K562 (cell line): ENCODE results near the gene SPRTN. TPM values are rescaled to one million over a fixed set of nuclear protein-coding genes. Genes with fewer than 3 reads are reported as not detected.

ENCODE experiments used
- ATAC-seq: fragments of 200-7000 bp; cut with Tn5 transposase; 3 replicates; pipeline ENCODE4 v1.9.1; 2020; ENCODE audit warnings: moderate library complexity
- BruUV-seq: library from RNA; stranded (reverse); fragments of 400-500 nt; replicated peaks from 2 replicates; lab custom pipeline; 2021; lab: Mats Ljungman, UMichigan
- CTCF ChIA-PET: fragments of 300-600 bp; formaldehyde crosslinking; extraction: SDS; loops from one replicate; lab custom pipeline; 2021; ENCODE audit warnings: low intra/inter-chr PET ratio; lab: Yijun Ruan, JAX
- POLR2A ChIA-PET: fragments of 300-600, 350-650 bp; sonication (Branson Sonifier 250); formaldehyde crosslinking; extraction: SDS; loops from one replicate; lab custom pipeline; 2021; ENCODE audit warnings: antibody characterized with exemption, inconsistent platforms; lab: Yijun Ruan, JAX
- DNase-seq, 4 experiments: peaks; one replicate each; pipeline versions ENCODE4 v3.0.0 to v3.0.0-alpha.2; 2011 to 2018; ENCODE audit warnings: low spot score in 3 of 4, mixed read lengths in 3 of 4; ENCODE audit errors: extremely low read depth in 1 of 4
- FAIRE-seq: peaks from 2 replicates; lab custom pipeline; 2011; peaks lifted over from hg19 to GRCh38; lab: Jason Lieb, UNC
- H2AFZ ChIP-seq: 2 replicates; pipeline ENCODE4 v1.6.0; 2011; ENCODE audit warnings: low read depth, low read length, control low read depth, inconsistent platforms
- H3K27ac ChIP-seq: fragments of 200-600 bp; 3 replicates; pipeline ENCODE4 v1.8.0; 2011; ENCODE audit warnings: low read depth, mild to moderate bottlenecking, control low read depth, inconsistent platforms, low read length, moderate library complexity, mixed read lengths; ENCODE audit errors: extremely low read depth
- H3K27me3 ChIP-seq, 2 experiments: fragments of 300-600 bp in 1 of 2; 2 replicates in 1 of 2; 3 replicates in 1 of 2; pipeline versions ENCODE4 v1.6.0 to v1.8.0; 2011; ENCODE audit warnings: inconsistent platforms in 2 of 2, low read length in 2 of 2, mild to moderate bottlenecking in 1 of 2, mixed read lengths in 1 of 2, moderate library complexity in 1 of 2; ENCODE audit not compliant: control insufficient read depth in 2 of 2, insufficient read depth in 2 of 2
- H3K36me3 ChIP-seq: fragments of 300-600 bp; 3 replicates; pipeline ENCODE4 v1.8.0; 2011; ENCODE audit warnings: mild to moderate bottlenecking, low read length, inconsistent platforms; ENCODE audit not compliant: control insufficient read depth, insufficient read depth
- H3K4me1 ChIP-seq, 2 experiments: fragments of 200-600 bp in 1 of 2; replicated peaks in 1 of 2; 2 replicates in 1 of 2; 3 replicates in 1 of 2; pipeline versions ENCODE4 v1.5.1 to v1.8.0; 2011; ENCODE audit warnings: inconsistent platforms in 2 of 2, low read length in 2 of 2, mild to moderate bottlenecking in 1 of 2, mixed read lengths in 1 of 2, moderate library complexity in 1 of 2; ENCODE audit not compliant: control insufficient read depth in 2 of 2, insufficient read depth in 2 of 2
- H3K4me2 ChIP-seq: 2 replicates; pipeline ENCODE4 v1.6.1; 2011; ENCODE audit warnings: low read length, control low read depth, inconsistent platforms, mixed read lengths; ENCODE audit not compliant: insufficient read depth
- H3K4me3 ChIP-seq: fragments of 200-600 bp; sonication (generic), shearing (Covaris generic); 2 replicates; pipeline ENCODE4 v1.5.1; 2016; ENCODE audit warnings: control low read depth, inconsistent platforms
- H3K79me2 ChIP-seq: fragments of 200-600 bp; 3 replicates; pipeline ENCODE4 v1.8.0; 2011; ENCODE audit warnings: low read length, inconsistent platforms; ENCODE audit not compliant: control insufficient read depth, insufficient read depth
- H3K9ac ChIP-seq, 2 experiments: 2 replicates each; pipeline versions ENCODE4 v1.6.0 to v1.6.1; 2011; ENCODE audit warnings: low read depth in 2 of 2, low read length in 2 of 2, control low read depth in 1 of 2, inconsistent platforms in 1 of 2, mild to moderate bottlenecking in 1 of 2, mixed read lengths in 1 of 2; ENCODE audit not compliant: insufficient read depth in 1 of 2
- H3K9me1 ChIP-seq: one replicate; pipeline ENCODE4 v1.6.0; 2011; ENCODE audit warnings: inconsistent platforms, mild to moderate bottlenecking, low read length, moderate library complexity; ENCODE audit not compliant: control insufficient read depth, insufficient read depth
- H3K9me3 ChIP-seq: replicated peaks from 2 replicates; pipeline ENCODE4 v1.5.1; 2011; ENCODE audit warnings: low read depth, low read length, inconsistent platforms; ENCODE audit not compliant: control insufficient read depth, insufficient read depth
- H4K20me1 ChIP-seq: replicated peaks from 2 replicates; pipeline ENCODE4 v1.6.1; 2011; ENCODE audit warnings: low read length, inconsistent platforms, mixed read lengths; ENCODE audit not compliant: control insufficient read depth, insufficient read depth
- CEBPB ChIP-seq: fragments of 450-650 bp; IDR thresholded peaks from 2 replicates; pipeline ENCODE4 v1.6.1; 2016; ENCODE audit warnings: missing genetic modification characterization, missing compliant biosample characterization
- POLR2AphosphoS2 ChIP-seq: IDR thresholded peaks from 2 replicates; pipeline ENCODE4 v1.6.1; 2012; ENCODE audit warnings: low read length, improper control_type of control experiment
- POLR2AphosphoS5 ChIP-seq: IDR thresholded peaks from 2 replicates; pipeline ENCODE4 v1.6.1; 2011; ENCODE audit warnings: mild to moderate bottlenecking, low read depth, low read length, moderate library complexity; ENCODE audit not compliant: control insufficient read depth, insufficient read depth
- POLR2B ChIP-seq: fragments of 450-650 bp; IDR thresholded peaks from 2 replicates; pipeline ENCODE4 v1.6.1; 2018; ENCODE audit warnings: low read depth; ENCODE audit not compliant: partially characterized antibody
- ZNF165 ChIP-seq: fragments of 250-450 bp; sonication (Bioruptor Pico); IDR thresholded peaks from 2 replicates; pipeline ENCODE4 v1.4.0; 2020; ENCODE audit warnings: borderline replicate concordance
- WGBS: fragments of 100-300 bp; shearing (Covaris generic); methylation state at CpG from one replicate; pipeline ENCODE4 v1.1.6; 2016; ENCODE audit warnings: low coverage, mixed read lengths; ENCODE audit not compliant: insufficient coverage; ENCODE audit errors: missing lambda C conversion rate; 5-methylcytosine and 5-hydroxymethylcytosine counted together
- in situ Hi-C: fragments of 300-500 bp; cut with MboI; formaldehyde crosslinking; loops from 4 replicates; pipeline ENCODE4 v1.15.0; 2018; ENCODE audit warnings: inconsistent platforms, mixed read lengths
- intact Hi-C: fragments of 100-400 bp; cut with micrococcal nuclease; formaldehyde crosslinking; loops from 2 replicates; pipeline ENCODE4 v1.14.2; 2022
- polyA plus RNA-seq, 8 experiments: library from polyadenylated mRNA; depleted of rRNA in 4 of 8; stranded (reverse) in 5 of 8; unstranded in 3 of 8; fragments of >200 nt; fragmentation: Nextera tagmentation in 2 of 8; fragmentation: Illumina TruSeq in 1 of 8; extraction: Ambion mirVana in 2 of 8; extraction: Trizol in 1 of 8; gene quantifications; 2 replicates each; pipeline versions ENCODE4 v1.2.1 to v1.2.3, GENCODE V29; 2011 to 2014; ENCODE audit warnings: inconsistent platforms in 1 of 8, missing spikeins in 1 of 8
- total RNA-seq, 7 experiments: library from RNA; depleted of rRNA in 6 of 7; stranded (reverse); fragments of >200 nt in 6 of 7; fragmentation: Illumina TruSeq in 2 of 7; extraction: Trizol in 2 of 7; gene quantifications; 2 replicates each; pipeline versions ENCODE4 v1.2.1 to v1.2.3, GENCODE V29; 2011 to 2021; ENCODE audit warnings: low replicate concordance in 1 of 7
- TF ChIP-seq, protein P1 (sequence below), 2 experiments: fragments of 450-650 bp; conservative IDR thresholded peaks; 2 replicates each; pipeline ENCODE4 v1.6.1; 2017; ENCODE audit warnings: mild to moderate bottlenecking in 2 of 2, moderate library complexity in 2 of 2
- TF ChIP-seq, protein P2 (sequence below): fragments of 450-650 bp; IDR thresholded peaks from 2 replicates; pipeline ENCODE4 v1.6.1; 2016; ENCODE audit warnings: low read depth
- TF ChIP-seq, protein P3 (sequence below), 2 experiments: fragments of 450-650 bp; IDR thresholded peaks; 2 replicates each; pipeline ENCODE4 v1.6.1; 2016

Gene SPRTN
- total and polyA plus RNA-seq, 9 of the 15 experiments (the other 6 are each of a cell fraction or from before 2014, with no cell fraction given) = 8.1 to 32.5 (median 21.2) TPM

DNA sequence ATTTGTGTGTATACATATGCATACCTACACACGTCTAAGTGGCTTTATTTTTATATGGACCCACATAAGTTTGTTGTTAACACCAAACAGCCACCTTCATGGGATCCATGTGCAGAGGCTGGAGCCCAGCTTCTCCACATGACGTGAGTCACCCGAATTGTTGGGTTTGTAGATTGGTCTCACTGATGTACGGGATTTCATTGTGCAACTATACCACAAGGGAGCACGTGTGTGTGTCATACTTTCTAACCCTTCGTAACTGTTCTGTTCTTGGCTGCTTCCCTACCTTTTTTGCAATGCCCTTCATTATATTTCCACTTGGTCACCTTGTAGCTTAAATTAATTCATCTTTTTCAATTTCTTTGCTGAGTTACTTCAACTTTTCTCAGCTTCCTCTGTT is 21.0 kb downstream of the SPRTN start:
- Histone ChIP-seq H3K9ac (no peak overlapping the region), H3K9me1 (no peaks in the 10 kb centered on the region), H4K20me1 (0 out of 2 replicates have a peak, but pooled peaks cover 3% of the 10 kb centered on the region), H3K9me3 (no peaks in the 10 kb centered on the region), H3K4me2 (no peak overlapping the region), H3K27me3 (no peaks in the 10 kb centered on the region), H3K27ac (no peak overlapping the region), H3K4me3 (no peak overlapping the region), H3K36me3 (peaks cover 24% of the 10 kb centered on the region; the same call in 2 of the 3 replicates), H3K79me2 (no peaks in the 10 kb centered on the region; the same call in 2 of the 3 replicates), H3K4me1 (peaks cover 0 to 16% of the 10 kb centered on the region in 2 experiments; a peak in 3 of 5 replicates), H2AFZ (no peak overlapping the region)
- in situ Hi-C loops (no loop called here), intact Hi-C loops (loop anchor here (2.0 to 5.0 kb wide), 2 partner anchors 64 to 133 kb away; partner anchors contain the start of gene EGLN1)
- ChIA-PET POLR2A (interaction anchor here (0.7 to 1.0 kb wide), 2 partner anchors 246 to 507 kb away, joined by 4 read pairs; no protein-coding TSS in a partner anchor), CTCF (interaction anchor here (2.6 kb wide), 1 partner anchor 244 kb away, joined by 34 read pairs; no protein-coding TSS in a partner anchor)
- WGBS = 80% methylated on average over 6 of the region's 6 CpGs
- ATAC-seq (no peak), FAIRE-seq (no peak), DNase-seq (peak in 2 of 4 experiments; percentile 14 to 16)
- TF ChIP-seq POLR2AphosphoS2 (0 out of 2 replicates have a peak, but pooled peaks have one; percentile 52), POLR2AphosphoS5 (0 out of 2 replicates have a peak, but pooled peaks have one; percentile 22), ZNF165 (CRISPR knock-in tag) (no peak), POLR2B (peak; percentile 19), CEBPB (peak; percentile 72)
- TF ChIP-seq, protein P1, sequence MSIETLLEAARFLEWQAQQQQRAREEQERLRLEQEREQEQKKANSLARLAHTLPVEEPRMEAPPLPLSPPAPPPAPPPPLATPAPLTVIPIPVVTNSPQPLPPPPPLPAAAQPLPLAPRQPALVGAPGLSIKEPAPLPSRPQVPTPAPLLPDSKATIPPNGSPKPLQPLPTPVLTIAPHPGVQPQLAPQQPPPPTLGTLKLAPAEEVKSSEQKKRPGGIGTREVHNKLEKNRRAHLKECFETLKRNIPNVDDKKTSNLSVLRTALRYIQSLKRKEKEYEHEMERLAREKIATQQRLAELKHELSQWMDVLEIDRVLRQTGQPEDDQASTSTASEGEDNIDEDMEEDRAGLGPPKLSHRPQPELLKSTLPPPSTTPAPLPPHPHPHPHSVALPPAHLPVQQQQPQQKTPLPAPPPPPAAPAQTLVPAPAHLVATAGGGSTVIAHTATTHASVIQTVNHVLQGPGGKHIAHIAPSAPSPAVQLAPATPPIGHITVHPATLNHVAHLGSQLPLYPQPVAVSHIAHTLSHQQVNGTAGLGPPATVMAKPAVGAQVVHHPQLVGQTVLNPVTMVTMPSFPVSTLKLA (conservative IDR thresholded peaks at IDR 0.05) = 0 out of 4 replicates have a peak, but pooled peaks of 1 of the 2 experiments have one; percentile 19
- TF ChIP-seq, protein P2, sequence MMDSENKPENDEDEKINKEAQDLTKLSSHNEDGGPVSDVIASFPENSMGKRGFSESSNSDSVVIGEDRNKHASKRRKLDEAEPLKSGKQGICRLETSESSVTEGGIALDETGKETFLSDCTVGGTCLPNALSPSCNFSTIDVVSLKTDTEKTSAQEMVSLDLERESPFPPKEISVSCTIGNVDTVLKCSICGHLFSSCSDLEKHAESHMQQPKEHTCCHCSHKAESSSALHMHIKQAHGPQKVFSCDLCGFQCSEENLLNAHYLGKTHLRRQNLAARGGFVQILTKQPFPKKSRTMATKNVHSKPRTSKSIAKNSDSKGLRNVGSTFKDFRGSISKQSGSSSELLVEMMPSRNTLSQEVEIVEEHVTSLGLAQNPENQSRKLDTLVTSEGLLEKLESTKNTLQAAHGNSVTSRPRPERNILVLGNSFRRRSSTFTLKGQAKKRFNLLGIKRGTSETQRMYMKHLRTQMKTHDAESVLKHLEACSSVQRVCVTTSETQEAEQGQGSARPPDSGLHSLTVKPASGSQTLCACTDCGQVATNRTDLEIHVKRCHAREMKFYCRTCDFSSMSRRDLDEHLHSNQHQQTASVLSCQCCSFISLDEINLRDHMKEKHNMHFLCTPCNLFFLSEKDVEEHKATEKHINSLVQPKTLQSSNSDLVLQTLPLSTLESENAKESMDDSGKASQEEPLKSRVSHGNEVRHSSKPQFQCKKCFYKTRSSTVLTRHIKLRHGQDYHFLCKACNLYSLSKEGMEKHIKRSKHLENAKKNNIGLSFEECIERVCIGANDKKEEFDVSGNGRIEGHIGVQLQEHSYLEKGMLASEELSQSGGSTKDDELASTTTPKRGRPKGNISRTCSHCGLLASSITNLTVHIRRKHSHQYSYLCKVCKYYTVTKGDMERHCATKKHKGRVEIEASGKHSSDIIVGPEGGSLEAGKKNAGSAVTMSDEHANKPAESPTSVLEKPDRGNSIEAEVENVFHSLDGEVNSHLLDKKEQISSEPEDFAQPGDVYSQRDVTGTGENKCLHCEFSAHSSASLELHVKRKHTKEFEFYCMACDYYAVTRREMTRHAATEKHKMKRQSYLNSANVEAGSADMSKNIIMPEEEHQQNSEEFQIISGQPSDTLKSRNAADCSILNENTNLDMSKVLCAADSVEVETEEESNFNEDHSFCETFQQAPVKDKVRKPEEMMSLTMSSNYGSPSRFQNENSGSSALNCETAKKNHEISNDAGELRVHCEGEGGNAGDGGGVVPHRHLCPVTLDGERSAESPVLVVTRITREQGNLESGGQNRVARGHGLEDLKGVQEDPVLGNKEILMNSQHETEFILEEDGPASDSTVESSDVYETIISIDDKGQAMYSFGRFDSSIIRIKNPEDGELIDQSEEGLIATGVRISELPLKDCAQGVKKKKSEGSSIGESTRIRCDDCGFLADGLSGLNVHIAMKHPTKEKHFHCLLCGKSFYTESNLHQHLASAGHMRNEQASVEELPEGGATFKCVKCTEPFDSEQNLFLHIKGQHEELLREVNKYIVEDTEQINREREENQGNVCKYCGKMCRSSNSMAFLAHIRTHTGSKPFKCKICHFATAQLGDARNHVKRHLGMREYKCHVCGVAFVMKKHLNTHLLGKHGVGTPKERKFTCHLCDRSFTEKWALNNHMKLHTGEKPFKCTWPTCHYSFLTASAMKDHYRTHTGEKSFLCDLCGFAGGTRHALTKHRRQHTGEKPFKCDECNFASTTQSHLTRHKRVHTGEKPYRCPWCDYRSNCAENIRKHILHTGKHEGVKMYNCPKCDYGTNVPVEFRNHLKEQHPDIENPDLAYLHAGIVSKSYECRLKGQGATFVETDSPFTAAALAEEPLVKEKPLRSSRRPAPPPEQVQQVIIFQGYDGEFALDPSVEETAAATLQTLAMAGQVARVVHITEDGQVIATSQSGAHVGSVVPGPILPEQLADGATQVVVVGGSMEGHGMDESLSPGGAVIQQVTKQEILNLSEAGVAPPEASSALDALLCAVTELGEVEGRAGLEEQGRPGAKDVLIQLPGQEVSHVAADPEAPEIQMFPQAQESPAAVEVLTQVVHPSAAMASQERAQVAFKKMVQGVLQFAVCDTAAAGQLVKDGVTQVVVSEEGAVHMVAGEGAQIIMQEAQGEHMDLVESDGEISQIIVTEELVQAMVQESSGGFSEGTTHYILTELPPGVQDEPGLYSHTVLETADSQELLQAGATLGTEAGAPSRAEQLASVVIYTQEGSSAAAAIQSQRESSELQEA = no peak
- TF ChIP-seq, protein P3, sequence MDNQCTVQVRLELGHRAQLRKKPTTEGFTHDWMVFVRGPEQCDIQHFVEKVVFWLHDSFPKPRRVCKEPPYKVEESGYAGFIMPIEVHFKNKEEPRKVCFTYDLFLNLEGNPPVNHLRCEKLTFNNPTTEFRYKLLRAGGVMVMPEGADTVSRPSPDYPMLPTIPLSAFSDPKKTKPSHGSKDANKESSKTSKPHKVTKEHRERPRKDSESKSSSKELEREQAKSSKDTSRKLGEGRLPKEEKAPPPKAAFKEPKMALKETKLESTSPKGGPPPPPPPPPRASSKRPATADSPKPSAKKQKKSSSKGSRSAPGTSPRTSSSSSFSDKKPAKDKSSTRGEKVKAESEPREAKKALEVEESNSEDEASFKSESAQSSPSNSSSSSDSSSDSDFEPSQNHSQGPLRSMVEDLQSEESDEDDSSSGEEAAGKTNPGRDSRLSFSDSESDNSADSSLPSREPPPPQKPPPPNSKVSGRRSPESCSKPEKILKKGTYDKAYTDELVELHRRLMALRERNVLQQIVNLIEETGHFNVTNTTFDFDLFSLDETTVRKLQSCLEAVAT (IDR thresholded peaks at IDR 0.05) = no peak
- no TSS peak for BruUV-seq
